Naive B cell (primary cell): Measurements from ENCODE around the gene TMEM8B. TPM values are rescaled to one million over a fixed set of nuclear protein-coding genes. Genes with fewer than 3 reads are reported as not detected.
"Not testable (repeated sequence)": the region's sequence is repeated elsewhere in the genome, so short reads cannot be mapped to it uniquely, and the experiment has no call there.

Experiments
- ATAC-seq, 2 donors: fragments of 150-1000 bp; cut with Tn5 transposase; 2 replicates each; pipeline ENCODE4 v1.10.0; 2021; ENCODE audit warnings: low read depth in 2 of 2, mild to moderate bottlenecking in 2 of 2, moderate library complexity in 2 of 2
- DNase-seq: peaks from one replicate; pipeline ENCODE4 v3.0.0; 2022
- H3K27ac Mint-ChIP-seq, 6 donors: one replicate each; pipeline ENCODE4 v1.8.0; 2020 to 2022; ENCODE audit warnings: mild to moderate bottlenecking in 6 of 6, mixed read lengths in 6 of 6, moderate library complexity in 5 of 6, inconsistent platforms in 2 of 6
- H3K27me3 Mint-ChIP-seq, 3 donors: one replicate each; pipeline ENCODE4 v1.8.0; 2021 to 2022; ENCODE audit warnings: mixed read lengths in 3 of 3, mild to moderate bottlenecking in 1 of 3
- H3K36me3 Mint-ChIP-seq, 2 donors: one replicate each; pipeline ENCODE4 v1.8.0; 2020 to 2022; ENCODE audit warnings: mixed read lengths in 2 of 2, inconsistent platforms in 1 of 2, mild to moderate bottlenecking in 1 of 2
- H3K4me1 Mint-ChIP-seq, 3 donors: one replicate each; pipeline ENCODE4 v1.8.0; 2020 to 2022; ENCODE audit warnings: mixed read lengths in 3 of 3, inconsistent platforms in 1 of 3, mild to moderate bottlenecking in 1 of 3, moderate library complexity in 1 of 3
- H3K4me3 Mint-ChIP-seq, 8 donors: one replicate each; pipeline ENCODE4 v1.8.0; 2020 to 2022; ENCODE audit warnings: mild to moderate bottlenecking in 8 of 8, mixed read lengths in 8 of 8, moderate library complexity in 8 of 8, inconsistent platforms in 2 of 8
- H3K9me3 Mint-ChIP-seq, 7 donors: one replicate each; pipeline ENCODE4 v1.8.0; 2020 to 2022; ENCODE audit warnings: mixed read lengths in 7 of 7, mild to moderate bottlenecking in 5 of 7, inconsistent platforms in 2 of 7, moderate library complexity in 1 of 7
- polyA plus RNA-seq, 6 donors: library from polyadenylated mRNA; unstranded; fragments of 300-500 nt; fragmentation: Illumina TruSeq; gene quantifications; one replicate each; pipeline ENCODE4 v1.2.3, GENCODE V29; 2021; ENCODE audit warnings: low read depth in 6 of 6

TMEM8B gene
- polyA plus RNA-seq, 6 donors from 2014 or later = 1.7 to 3.3 (median 2.3) TPM

DNA sequence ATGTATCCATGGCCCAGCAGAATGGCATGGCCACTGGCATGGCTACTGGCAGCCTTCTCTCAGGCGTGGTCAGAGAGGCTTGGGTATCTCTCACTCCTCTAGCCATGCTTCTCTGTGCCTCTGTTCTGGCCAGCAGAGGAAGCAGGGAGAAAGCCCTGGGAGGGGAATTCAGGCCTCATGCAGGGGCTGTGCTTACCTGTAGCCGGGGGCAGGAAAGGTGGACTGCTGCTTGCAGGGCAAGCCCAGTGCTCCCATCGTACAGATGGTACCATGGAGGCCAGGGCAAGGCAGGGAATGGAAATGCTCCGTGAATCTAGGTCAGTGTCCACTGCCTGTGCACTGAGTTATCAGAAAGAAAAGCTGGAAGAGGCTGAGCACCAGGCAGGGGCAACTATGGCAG lies 38.5 kb downstream of the TMEM8B start:
- peaks cover 0 to 4% (median 0%) of the 10 kb centered on the region in 3 donors for H3K4me1 Mint-ChIP-seq
- H3K27ac Mint-ChIP-seq = no peak overlapping the region
- no peaks in the 10 kb centered on the region for H3K36me3 Mint-ChIP-seq
- ATAC-seq = no peak
- H3K27me3 Mint-ChIP-seq = peaks cover 9 to 10% (median 10%) of the 10 kb centered on the region in 3 donors
- peaks cover 0 to 1% (median 0%) of the 10 kb centered on the region in 7 donors for H3K9me3 Mint-ChIP-seq
- DNase-seq = no peak
- no peak overlapping the region for H3K4me3 Mint-ChIP-seq

DNA sequence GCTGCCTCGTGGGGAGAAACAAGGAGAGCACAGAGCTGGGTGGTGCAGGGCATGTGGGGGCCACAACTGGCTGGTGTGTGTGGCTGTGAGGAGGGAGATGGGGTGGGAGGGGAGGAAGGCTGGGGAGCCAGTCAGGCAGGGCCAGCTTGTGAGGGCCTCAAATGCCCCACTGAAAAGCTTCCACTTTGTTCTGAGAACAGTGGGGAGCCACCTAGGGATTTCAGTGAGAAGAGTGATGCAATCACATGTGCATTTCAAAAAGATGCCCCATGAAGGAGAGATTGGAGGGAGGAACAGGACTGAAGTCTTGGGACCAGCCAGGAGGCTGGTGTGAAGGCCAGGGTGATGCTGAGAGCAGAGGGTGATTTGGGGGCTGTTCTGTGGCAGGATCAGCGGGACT lies 39.9 kb downstream of the TMEM8B start:
- no peak for ATAC-seq
- Mint-ChIP-seq H3K27ac (peak overlapping the region in 1 of 6 donors; percentile 69), H3K4me3 (no peak overlapping the region), H3K4me1 (peaks cover 0 to 4% (median 0%) of the 10 kb centered on the region in 3 donors), H3K27me3 (peaks cover 4 to 8% (median 5%) of the 10 kb centered on the region in 3 donors), H3K9me3 (peaks cover 0 to 1% (median 0%) of the 10 kb centered on the region in 7 donors), H3K36me3 (no peaks in the 10 kb centered on the region)
- no peak for DNase-seq

DNA sequence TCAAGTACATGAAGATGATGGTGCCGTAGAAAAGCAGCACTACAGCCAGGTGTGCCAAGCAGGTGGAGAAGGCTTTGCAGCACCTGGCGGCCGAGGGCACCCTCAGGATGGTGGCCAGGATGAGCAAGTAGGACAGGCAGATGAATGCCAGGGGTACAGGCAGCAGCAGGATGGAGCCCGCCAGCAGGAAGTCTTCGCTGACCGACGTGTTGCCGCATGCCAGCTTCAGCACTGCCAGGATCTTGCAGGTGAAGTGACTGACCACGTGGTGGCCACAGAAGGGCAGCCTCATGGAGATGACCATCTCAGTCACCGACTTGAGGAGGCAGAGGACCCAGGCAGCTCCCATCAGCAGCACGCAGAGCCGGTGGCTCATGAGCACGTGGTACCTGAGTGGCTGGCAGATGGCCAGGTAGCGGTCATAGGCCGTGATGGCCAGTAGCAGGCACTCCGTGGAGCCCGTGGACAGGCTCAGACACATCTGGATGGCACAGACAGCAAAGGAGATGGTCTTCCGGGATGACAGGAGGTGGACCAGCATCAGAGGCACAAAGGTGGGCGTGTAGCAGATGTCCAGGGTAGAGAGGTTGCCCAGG lies 40.7 kb downstream of the TMEM8B start:
- no peak overlapping the region for H3K27ac Mint-ChIP-seq

DNA sequence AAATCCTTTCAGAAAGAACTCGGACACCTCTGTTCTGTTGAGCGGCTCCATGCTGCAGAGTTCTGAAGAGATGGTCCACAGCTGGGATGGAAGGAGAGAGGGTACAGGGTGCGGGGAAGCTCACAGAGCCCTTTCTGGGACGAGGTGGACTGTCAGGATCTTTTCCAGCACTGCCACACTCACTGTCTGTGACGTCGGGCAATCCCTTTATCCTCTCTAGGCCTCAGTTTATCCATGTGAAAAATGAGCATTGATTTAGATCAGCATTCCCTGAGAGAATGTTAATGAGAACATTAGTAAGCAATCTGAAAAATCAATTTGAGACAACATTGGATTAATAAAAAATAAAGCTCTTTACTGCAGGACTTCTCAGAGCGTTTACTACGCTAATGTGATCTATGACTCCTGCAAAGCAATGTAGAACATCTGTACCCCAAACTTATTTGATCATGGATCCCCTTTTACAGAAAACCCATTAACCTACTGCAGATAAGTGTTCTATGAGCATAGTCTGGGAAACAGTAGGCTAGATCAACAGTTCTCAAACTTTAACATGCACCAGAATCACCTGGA lies 41.4 kb downstream of the TMEM8B start, which contains the start of gene OR13J1:
Gene OR13J1 (minus strand): TSS at position 51 of the 573 bp plus-strand sequence. CDS start 0 bp downstream, at position 51.
- ATAC-seq = no peak
- no peak within 1 kb of the TSS for H3K27ac Mint-ChIP-seq
- peaks cover 0 to 3% (median 0%) of the 10 kb centered on the region in 7 donors for H3K9me3 Mint-ChIP-seq
- DNase-seq = no peak
- peaks cover 0 to 4% (median 0%) of the 10 kb centered on the region in 3 donors for H3K4me1 Mint-ChIP-seq
- H3K27me3 Mint-ChIP-seq = peaks cover 0 to 7% (median 6%) of the 10 kb centered on the region in 3 donors
- no peaks in the 10 kb centered on the region for H3K36me3 Mint-ChIP-seq
- no peak within 1 kb of the TSS for H3K4me3 Mint-ChIP-seq

More for the DNA sequence above, 40.7 kb downstream of the TMEM8B start:
- peaks cover 0 to 1% (median 0%) of the 10 kb centered on the region in 7 donors for H3K9me3 Mint-ChIP-seq
- H3K36me3 Mint-ChIP-seq = no peaks in the 10 kb centered on the region
- no peak overlapping the region for H3K4me3 Mint-ChIP-seq
- DNase-seq = no peak
- H3K4me1 Mint-ChIP-seq = peaks cover 0 to 4% (median 0%) of the 10 kb centered on the region in 3 donors
- no peak for ATAC-seq
- H3K27me3 Mint-ChIP-seq = peaks cover 0 to 8% (median 4%) of the 10 kb centered on the region in 3 donors

DNA sequence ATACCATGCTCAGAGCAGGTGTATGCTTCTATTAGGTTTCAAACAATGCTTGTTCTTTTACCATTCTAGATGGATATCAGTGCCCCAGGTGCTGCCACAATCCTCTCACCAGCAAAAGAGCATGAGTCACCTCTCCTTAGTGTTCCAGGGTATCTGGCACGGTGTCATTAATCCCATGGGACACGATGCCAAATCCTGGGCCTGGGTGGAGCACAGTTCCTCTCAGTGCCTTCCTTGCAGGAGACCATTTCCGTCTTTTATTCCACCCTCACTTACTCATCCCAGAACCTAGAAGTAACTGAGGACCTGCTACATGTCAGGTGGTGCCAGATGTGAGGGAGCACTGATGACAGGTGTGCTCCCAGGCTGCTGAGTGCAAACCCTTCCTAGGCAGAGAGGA lies 42.5 kb downstream of the TMEM8B start:
- Mint-ChIP-seq H3K4me1 (peaks cover 0 to 4% (median 0%) of the 10 kb centered on the region in 3 donors), H3K36me3 (no peaks in the 10 kb centered on the region), H3K27me3 (peaks cover 0 to 15% (median 0%) of the 10 kb centered on the region in 3 donors), H3K9me3 (peaks cover 0 to 6% (median 3%) of the 10 kb centered on the region in 7 donors), H3K4me3 (no peak overlapping the region), H3K27ac (no peak overlapping the region)
- no peak for DNase-seq
- ATAC-seq = no peak

DNA sequence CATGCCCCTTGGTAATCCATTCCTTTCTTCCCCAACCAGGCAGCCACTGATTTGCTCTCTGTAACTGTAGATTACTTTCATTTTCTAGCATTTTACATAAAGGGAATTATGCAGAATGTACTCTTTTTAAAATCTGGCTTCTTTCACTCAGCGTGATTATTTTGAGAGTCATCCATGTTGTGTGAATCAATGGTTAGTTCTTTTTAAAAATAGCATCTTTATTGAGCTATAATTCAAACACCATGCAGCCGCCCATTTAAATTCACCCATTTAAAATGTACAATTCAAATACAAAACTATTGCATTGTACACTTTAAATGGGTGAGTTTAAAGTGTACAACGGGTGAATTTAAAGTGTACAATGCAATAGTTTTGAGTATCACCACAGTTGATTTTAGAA lies 43.5 kb downstream of the TMEM8B start:
- peaks cover 1 to 6% of the 10 kb centered on the region in 2 donors for H3K36me3 Mint-ChIP-seq
- peaks cover 0 to 19% (median 3%) of the 10 kb centered on the region in 3 donors for H3K27me3 Mint-ChIP-seq
- H3K4me1 Mint-ChIP-seq = peaks cover 0 to 4% (median 0%) of the 10 kb centered on the region in 3 donors
- H3K27ac Mint-ChIP-seq = no peak overlapping the region
- H3K9me3 Mint-ChIP-seq = peaks cover 0 to 14% (median 8%) of the 10 kb centered on the region in 7 donors
- ATAC-seq (no peak), DNase-seq (no peak)
- no peak overlapping the region for H3K4me3 Mint-ChIP-seq

DNA sequence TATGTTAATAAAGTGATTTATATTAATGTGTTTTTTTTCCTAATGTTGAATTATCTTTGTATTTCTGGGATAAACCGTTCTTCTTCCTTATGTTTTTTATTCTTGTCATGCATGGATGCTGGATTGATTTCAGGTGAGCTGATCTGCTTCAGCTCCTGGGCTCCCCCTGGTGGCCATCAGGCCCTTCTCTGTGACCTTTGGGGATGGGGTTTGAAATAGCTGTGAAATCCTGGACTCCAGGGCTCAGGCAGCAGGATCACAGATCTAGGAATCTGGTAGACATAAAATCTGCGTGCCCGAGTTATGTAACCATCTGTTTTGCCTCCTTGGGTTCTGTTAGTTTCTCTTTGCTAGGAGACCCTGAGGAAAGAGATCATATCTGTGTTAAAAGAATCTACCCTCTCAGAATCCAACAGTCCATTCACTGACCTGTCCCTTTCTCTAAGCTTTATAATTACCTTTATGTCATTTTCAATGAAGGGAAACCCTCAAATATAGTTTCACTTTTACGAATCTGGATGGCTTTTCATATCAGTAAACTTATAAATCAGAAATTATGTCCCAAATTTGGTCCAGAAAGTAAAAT lies 53.3 kb downstream of the TMEM8B start:
- Mint-ChIP-seq H3K9me3 (peaks cover 0 to 18% (median 8%) of the 10 kb centered on the region in 7 donors), H3K4me3 (no peak overlapping the region), H3K27ac (no peak overlapping the region), H3K36me3 (peaks cover 3 to 6% of the 10 kb centered on the region in 2 donors), H3K4me1 (peaks cover 0 to 4% (median 0%) of the 10 kb centered on the region in 3 donors), H3K27me3 (peaks cover 8 to 26% (median 18%) of the 10 kb centered on the region in 3 donors)
- peak; percentile 56 to 80 for ATAC-seq
- DNase-seq = peak; percentile 77

DNA sequence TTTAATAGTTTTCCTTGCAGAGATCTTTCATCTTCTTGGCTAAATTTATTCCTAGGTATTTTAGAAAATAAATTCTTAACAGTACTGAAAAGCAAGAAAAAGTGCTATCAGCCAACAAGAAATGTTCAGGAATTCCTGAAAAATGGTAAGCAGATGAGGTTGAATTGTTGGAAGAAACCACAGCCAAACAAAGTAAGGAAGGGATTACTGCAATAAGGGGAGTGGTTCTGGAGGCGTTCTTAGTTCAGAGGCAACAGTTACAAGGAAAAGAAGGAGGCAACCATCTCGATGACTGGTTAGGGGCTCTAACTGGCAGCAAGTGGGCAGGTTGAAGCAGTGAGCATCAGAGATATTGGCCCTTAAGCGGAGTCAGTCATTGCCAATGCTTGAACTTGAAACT lies 54.0 kb downstream of the TMEM8B start:
- Mint-ChIP-seq H3K36me3 (no peaks in the 10 kb centered on the region), H3K27me3 (peaks cover 8 to 22% (median 18%) of the 10 kb centered on the region in 3 donors), H3K27ac (no peak overlapping the region), H3K4me1 (peaks cover 0 to 4% (median 0%) of the 10 kb centered on the region in 3 donors), H3K4me3 (no peak overlapping the region), H3K9me3 (peaks cover 0 to 12% (median 3%) of the 10 kb centered on the region in 7 donors)
- no peak for DNase-seq
- ATAC-seq = no peak

DNA sequence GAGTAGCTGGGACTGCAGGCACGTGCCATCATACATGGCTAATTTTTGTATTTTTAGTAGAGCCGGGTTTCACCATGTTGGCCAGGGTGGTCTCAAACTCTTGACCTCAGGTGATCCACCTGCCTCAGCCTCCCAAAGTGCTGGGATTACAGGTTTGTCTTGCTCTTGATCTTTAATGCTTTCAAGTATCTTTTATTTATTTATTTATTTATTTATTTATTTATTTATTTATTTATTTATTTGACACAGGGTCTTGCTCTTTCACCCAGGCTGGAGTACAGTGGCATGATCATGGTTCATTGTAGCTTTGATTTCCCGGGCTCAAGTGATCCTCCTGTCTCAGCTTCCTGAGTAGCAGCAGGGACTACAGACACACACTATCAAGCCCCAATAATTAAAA lies 55.9 kb downstream of the TMEM8B start:
- ATAC-seq = not testable (repeated sequence)

DNA sequence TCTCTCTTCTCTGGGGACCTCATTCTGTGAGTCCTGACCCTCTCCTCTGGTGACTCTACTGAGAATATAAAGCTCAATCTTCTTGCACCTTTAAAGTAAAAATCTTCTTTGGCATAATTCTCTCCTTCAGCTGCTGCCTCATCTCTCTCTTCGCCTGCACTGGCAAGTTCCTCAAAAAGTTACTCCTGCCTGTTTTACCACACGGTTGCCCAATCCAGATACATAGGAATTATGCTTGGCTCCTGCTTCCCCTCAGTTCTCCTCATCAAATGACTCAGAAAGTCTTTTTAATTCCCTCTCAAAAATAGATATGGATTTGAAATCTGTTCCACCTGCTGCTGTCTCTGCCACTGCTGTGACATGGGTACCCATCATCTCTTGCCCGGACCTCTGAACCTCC lies 62.6 kb downstream of the TMEM8B start:
- Mint-ChIP-seq H3K36me3 (no peaks in the 10 kb centered on the region), H3K27ac (no peak overlapping the region), H3K4me3 (no peak overlapping the region), H3K9me3 (no peaks in the 10 kb centered on the region), H3K27me3 (peaks cover 27 to 42% (median 36%) of the 10 kb centered on the region in 3 donors), H3K4me1 (no peaks in the 10 kb centered on the region)
- ATAC-seq (no peak), DNase-seq (no peak)

More for the DNA sequence above, 55.9 kb downstream of the TMEM8B start:
- not testable (repeated sequence) for H3K9me3 Mint-ChIP-seq, H3K36me3 Mint-ChIP-seq, DNase-seq, H3K27ac Mint-ChIP-seq, H3K4me3 Mint-ChIP-seq, H3K4me1 Mint-ChIP-seq
- peaks cover 10 to 22% (median 12%) of the 10 kb centered on the region in 3 donors for H3K27me3 Mint-ChIP-seq

DNA sequence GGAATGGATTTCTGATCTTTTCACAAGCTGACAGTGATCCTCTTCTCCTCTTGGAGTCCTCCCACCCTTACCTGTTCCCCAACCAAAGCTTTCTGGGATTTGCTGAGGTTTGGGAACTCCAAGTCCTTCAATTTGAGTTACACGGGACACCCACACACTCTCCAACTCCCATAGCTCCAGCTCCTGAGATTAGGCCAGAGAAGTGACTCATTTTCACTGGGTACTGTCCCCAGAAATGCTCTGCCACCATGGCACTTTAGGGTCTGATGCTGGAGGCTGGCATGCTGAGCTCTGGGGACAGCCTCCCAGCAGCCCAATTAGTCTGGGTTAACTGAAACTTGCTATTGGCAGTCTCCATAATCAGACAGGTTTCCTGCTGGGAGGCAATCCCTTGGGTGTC lies 63.0 kb downstream of the TMEM8B start:
- no peak overlapping the region for H3K27ac Mint-ChIP-seq
- no peaks in the 10 kb centered on the region for H3K9me3 Mint-ChIP-seq
- no peak for ATAC-seq
- no peak for DNase-seq
- H3K27me3 Mint-ChIP-seq = peaks cover 24 to 42% (median 36%) of the 10 kb centered on the region in 3 donors
- H3K36me3 Mint-ChIP-seq = no peaks in the 10 kb centered on the region
- H3K4me3 Mint-ChIP-seq = no peak overlapping the region
- H3K4me1 Mint-ChIP-seq = no peaks in the 10 kb centered on the region

DNA sequence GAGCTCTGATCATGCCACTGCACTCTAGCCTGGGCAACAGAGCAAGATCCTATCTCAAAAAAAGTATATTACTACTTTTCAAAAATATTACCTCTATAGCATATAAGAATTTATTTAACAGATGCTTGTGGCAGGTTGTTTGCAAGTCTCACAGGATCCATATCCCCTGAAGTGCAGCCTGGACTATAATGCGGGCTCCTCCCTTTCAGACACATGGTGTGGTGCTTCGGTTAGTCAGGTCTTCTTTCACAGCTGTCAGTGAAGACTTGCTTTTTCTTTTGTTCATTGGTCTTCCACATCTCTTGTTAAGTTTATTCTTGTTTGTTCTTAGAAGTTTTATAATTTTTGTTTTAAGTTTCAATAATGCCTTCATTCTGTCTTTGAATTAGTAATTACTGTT lies 67.5 kb downstream of the TMEM8B start:
- Mint-ChIP-seq H3K36me3 (no peaks in the 10 kb centered on the region), H3K27ac (no peak overlapping the region), H3K27me3 (peaks cover 37 to 40% (median 39%) of the 10 kb centered on the region in 3 donors), H3K4me3 (no peak overlapping the region), H3K4me1 (no peaks in the 10 kb centered on the region), H3K9me3 (no peaks in the 10 kb centered on the region)
- no peak for DNase-seq
- no peak for ATAC-seq

DNA sequence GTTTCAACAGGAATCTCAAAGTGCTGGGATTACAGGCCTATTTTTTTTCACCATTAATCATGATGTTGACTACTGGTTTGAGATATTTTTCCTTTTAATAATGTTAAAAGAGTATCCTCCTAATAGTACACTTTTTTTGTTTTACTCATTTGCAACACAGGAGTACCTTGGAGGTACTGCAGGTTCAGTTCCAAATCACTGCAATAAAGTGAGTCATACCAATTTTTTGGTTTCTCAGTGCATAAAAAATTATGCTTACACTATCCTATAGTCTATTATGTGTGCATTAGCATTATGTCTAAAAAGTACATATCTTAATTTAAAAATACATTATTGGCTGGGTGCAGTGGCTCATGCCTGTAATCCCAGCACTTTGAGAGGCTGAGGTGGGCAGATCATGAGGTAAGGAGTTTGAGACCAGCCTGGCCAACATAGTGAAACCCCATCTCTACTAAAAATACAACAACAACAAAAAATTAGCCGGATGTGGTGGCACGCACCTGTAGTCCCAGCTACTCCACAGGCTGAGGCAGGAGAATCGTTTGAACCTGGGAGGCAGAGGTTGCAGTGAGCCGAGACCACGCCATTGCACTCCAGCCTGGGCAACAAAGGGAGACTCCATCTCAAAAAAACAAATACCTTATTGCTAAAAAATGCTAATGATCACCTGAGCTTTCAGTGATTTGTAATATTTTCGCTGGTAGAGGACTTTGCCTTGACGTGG lies 68.5 kb downstream of the TMEM8B start:
- H3K36me3 Mint-ChIP-seq, H3K9me3 Mint-ChIP-seq, H3K4me3 Mint-ChIP-seq, H3K4me1 Mint-ChIP-seq, H3K27ac Mint-ChIP-seq, DNase-seq, ATAC-seq: not testable (repeated sequence)
- H3K27me3 Mint-ChIP-seq = peaks cover 28 to 35% (median 35%) of the 10 kb centered on the region in 3 donors
